Activated CD4-positive, alpha-beta memory T cell treated with anti-CD3 and anti-CD28 coated beads, Interleukin-2, amount 10 ng/mL, durations not matched to agents 7 days and 5 days (primary cell): Measurements from ENCODE around the gene MGAT1. TPM values are rescaled to one million over a fixed set of nuclear protein-coding genes. Genes with fewer than 3 reads are reported as not detected.
"Not testable (repeated sequence)": the region's sequence is repeated elsewhere in the genome, so short reads cannot be mapped to it uniquely, and the experiment has no call there.

Experiments used
- CTCF ChIA-PET: fragments of 350-600 bp; sonication (Branson Sonifier 250); formaldehyde crosslinking; loops from one replicate; lab custom pipeline; 2021; ENCODE audit warnings: antibody characterized with exemption, inconsistent platforms; lab: Charles Lee
- POLR2A ChIA-PET: fragments of 350-600 bp; sonication (Branson Sonifier 250); formaldehyde crosslinking; loops from one replicate; lab custom pipeline; 2021; ENCODE audit warnings: antibody characterized with exemption; lab: Charles Lee
- DNase-seq: peaks from one replicate; pipeline ENCODE4 v3.0.0-alpha.2; 2020
- H3K27ac Mint-ChIP-seq: one replicate; pipeline ENCODE4 v1.8.0; 2021; ENCODE audit warnings: mild to moderate bottlenecking, mixed read lengths
- H3K27me3 Mint-ChIP-seq: one replicate; pipeline ENCODE4 v1.8.0; 2021; ENCODE audit warnings: mixed read lengths
- H3K36me3 Mint-ChIP-seq: one replicate; pipeline ENCODE4 v1.8.0; 2021; ENCODE audit warnings: low read depth, mixed read lengths
- H3K4me1 Mint-ChIP-seq: one replicate; pipeline ENCODE4 v1.8.0; 2021; ENCODE audit warnings: mixed read lengths
- H3K4me3 Mint-ChIP-seq: one replicate; pipeline ENCODE4 v1.8.0; 2021; ENCODE audit warnings: mild to moderate bottlenecking, mixed read lengths
- H3K9me3 Mint-ChIP-seq: one replicate; pipeline ENCODE4 v1.8.0; 2021; ENCODE audit warnings: mixed read lengths
- total RNA-seq, 2 experiments: library from RNA; stranded (reverse); gene quantifications; one replicate each; pipeline ENCODE4 v1.2.3, GENCODE V29; 2021

MGAT1 gene
- total RNA-seq, 2 experiments from 2014 or later, result 184 to 185 TPM

DNA sequence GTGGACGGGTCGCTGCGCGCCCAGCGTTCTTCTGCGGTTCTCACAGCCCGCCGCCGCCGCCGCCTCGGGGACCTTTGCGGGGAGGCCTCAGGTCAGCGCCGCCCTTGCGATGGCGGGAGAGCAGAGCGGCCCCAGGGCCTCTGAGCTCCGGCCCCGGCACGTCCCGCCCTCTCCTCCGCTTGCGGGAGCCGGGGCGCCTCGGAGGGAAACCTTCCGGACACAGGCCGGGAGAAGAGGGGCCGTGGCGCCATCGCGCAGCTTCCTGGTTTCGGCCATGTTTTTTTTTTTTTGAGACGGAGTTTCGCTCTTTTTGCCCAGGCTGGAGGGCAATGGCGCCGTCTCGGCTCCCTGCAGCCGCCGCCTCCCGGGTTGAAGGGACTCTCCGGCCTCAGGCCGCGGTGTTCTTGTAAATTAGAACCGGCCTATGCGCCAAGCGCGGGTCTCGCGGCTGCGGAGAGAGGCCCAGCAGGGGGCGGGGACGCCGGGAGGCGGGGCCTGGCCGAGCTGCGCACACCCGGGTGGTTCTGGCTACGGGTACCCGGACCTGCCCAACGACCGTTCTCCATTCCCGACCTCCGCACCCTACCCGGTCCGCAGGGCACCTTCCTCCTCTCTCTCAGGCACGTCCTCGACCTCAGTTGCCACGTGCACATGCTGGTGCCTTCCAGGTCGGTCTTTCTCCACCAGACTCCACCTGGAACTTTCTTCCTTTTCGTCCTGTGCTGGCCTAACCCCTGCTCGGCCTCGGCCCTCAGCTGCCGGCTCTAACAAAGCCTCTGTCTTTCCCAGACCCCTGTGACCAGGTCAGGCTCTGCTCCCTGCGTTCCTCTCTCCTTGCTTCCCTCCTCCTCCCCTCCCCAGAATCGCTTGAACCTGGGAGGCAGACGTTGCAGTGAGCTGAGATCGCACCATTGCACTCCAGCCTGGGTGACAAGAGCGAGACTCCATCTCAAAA lies 28.8 kb upstream of the MGAT1 start:
- Mint-ChIP-seq H3K27me3 (no peaks in the 10 kb centered on the region), H3K4me1 (peaks cover 34% of the 10 kb centered on the region), H3K36me3 (peaks cover 52% of the 10 kb centered on the region), H3K27ac (peak overlapping the region; percentile 97), H3K4me3 (peak overlapping the region; percentile 96), H3K9me3 (no peaks in the 10 kb centered on the region)
- ChIA-PET POLR2A (interaction anchor here (0.6 to 6.5 kb wide), 23 partner anchors 8 to 973 kb away, joined by 3 to 404 read pairs (median 6); partner anchors contain the start of genes CNOT6, MGAT1, MRNIP and TRIM41), CTCF (interaction anchor here (0.8 to 3.7 kb wide), 16 partner anchors 9 to 353 kb away, joined by 3 to 31 read pairs (median 5); partner anchors contain the start of genes MGAT1 and ZFP62)
- DNase-seq, result peak; percentile 80

DNA sequence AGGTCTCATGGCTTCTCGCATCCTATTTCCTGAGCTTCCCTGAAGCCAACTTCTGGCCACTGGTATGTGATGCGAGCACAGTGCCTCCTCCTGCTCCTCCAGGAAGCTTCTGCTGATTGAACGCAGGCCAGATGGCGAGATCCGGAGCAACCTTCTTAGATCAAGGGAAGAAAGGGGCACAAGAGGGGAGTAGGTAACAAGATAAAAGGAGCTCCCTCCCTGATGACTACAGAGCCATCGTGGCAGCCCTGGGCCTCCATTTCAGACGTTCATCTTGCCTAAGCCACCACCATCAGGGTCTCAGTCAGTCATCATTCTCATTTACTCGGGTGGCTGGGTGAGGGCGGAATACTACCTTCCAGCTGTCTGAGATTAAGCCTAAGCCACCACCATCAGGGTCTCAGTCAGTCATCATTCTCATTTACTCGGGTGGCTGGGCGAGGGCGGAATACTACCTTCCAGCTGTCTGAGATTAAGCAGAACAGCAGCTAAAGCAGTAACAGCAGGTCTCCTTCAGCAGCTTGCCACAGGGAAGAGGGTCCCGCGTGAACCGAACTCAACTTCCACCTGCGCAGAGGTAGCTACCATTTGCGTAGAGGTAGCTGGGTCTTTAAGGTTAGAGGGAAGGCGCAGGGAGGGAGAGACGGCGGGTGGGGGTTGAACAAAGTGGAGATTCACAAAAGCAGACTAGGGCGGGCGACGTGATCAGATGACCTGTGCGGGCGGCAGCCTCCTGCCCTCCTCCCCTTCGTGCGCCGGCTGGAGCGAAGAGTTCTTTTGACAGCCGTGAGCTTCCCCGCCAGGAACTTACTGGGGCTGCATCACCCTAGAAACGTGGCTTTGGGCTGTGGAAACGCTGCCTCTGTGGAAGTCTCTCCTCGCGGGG lies 27.9 kb upstream of the MGAT1 start:
- Mint-ChIP-seq H3K36me3 (peaks cover 47% of the 10 kb centered on the region), H3K9me3 (no peaks in the 10 kb centered on the region), H3K27ac (peak overlapping the region; percentile 97), H3K4me3 (peak overlapping the region; percentile 96), H3K27me3 (no peaks in the 10 kb centered on the region), H3K4me1 (peaks cover 38% of the 10 kb centered on the region)
- CTCF ChIA-PET, result interaction anchor here (0.8 to 3.7 kb wide), 16 partner anchors 9 to 354 kb away, joined by 3 to 31 read pairs (median 5); partner anchors contain the start of genes MGAT1 and ZFP62
- DNase-seq, result peak; percentile 75
- POLR2A ChIA-PET, result interaction anchor here (0.7 to 6.5 kb wide), 23 partner anchors 9 to 431 kb away, joined by 3 to 404 read pairs (median 4); partner anchors contain the start of genes MGAT1, TRIM41, TRIM52 and ZFP62

DNA sequence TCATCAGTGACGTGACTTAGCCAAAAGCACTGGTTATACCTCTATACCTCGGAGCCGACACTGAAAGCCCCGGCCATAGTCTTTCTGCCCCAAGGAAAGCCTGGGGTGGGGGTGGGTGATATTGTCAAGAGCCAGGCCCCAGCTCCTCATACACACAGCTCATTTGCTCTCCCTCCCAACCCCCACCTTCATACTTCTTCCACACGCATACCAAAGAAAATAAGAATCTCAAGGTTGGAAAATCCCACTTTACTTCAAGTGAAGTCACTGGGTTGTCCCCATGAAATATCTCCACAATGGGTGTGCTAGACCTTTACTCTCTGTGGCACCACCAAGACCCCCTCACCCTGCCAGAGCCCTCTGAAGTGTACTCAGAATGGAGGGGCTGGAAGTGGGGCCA lies 27.1 kb upstream of the MGAT1 start:
- ChIA-PET CTCF (interaction anchor here (0.5 to 3.7 kb wide), 10 partner anchors 8 to 1139 kb away, joined by 3 to 31 read pairs (median 10); partner anchors contain the start of genes MGAT1 and ZFP62), POLR2A (interaction anchor here (0.7 to 6.5 kb wide), 11 partner anchors 8 to 432 kb away, joined by 3 to 404 read pairs (median 15); partner anchors contain the start of genes MGAT1, TRIM52 and ZFP62)
- H3K36me3 Mint-ChIP-seq, result peaks cover 41% of the 10 kb centered on the region
- DNase-seq, result no peak
- H3K27ac Mint-ChIP-seq, result peak overlapping the region; percentile 97
- H3K4me1 Mint-ChIP-seq, result peaks cover 44% of the 10 kb centered on the region
- peak overlapping the region; percentile 96 for H3K4me3 Mint-ChIP-seq
- H3K9me3 Mint-ChIP-seq, result no peaks in the 10 kb centered on the region
- H3K27me3 Mint-ChIP-seq, result no peaks in the 10 kb centered on the region

DNA sequence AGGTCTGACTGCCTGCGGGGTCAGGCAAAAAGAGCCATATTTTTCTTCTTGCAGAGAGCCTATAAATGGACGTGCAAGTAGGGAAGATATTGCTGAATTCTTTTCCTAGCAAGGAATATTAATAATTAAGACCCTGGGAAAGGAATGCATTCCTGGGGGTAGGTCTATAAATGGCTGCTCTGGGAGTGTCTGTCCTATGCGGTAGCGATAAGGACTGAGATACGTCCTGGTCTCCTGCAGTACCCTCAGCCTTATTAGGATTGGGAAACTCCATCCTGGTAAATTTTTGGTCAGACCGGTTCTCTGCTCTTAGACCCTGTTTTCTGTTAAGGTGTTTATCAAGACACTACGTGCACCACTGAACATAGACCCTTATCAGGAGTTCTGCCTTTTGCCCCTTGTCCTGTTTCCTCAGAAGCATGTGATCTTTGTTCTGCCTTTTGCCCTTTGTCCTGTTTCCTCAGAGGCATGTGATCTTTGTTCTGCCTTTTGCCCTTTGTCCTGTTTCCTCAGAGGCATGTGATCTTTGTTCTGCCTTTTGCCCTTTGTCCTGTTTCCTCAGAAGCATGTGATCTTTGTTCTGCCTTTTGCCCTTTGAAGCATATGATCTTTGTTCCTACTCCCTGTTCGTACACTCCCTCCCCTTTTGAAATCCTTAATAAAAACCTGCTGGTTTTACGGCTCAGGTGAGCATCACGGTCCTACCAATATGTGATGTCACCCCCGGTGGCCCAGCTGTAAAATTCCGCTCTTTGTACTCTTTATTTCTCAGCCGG lies 26.3 kb upstream of the MGAT1 start:
- not testable (repeated sequence) for H3K27ac Mint-ChIP-seq, H3K9me3 Mint-ChIP-seq, H3K27me3 Mint-ChIP-seq, DNase-seq
- Mint-ChIP-seq H3K4me3 (peak overlapping the region; percentile 16), H3K4me1 (peaks cover 42% of the 10 kb centered on the region), H3K36me3 (peaks cover 33% of the 10 kb centered on the region)
- CTCF ChIA-PET, result interaction anchor here (0.5 to 2.9 kb wide), 3 partner anchors 21 to 1138 kb away, joined by 3 to 13 read pairs (median 4); no protein-coding TSS in a partner anchor
- POLR2A ChIA-PET, result interaction anchor here (5.3 to 6.5 kb wide), 2 partner anchors 22 to 33 kb away, joined by 91 to 404 read pairs; partner anchors contain the start of genes MGAT1 and ZFP62

DNA sequence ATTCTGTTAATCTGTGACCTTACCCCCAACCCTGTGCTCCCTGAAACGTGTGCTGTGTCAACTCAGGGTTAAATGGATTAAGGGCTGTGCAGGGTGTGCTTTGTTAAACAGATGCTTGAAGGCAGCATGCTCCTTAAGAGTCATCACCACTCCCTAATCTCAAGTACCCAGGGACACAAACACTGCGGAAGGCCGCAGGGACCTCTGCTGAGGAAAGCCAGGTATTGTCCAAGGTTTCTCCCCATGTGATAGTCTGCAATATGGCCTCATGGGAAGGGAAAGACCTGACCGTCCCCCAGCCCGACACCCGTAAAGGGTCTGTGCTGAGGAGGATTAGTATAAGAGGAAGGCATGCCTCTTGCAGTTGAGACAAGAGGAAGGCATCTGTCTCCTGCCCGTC lies 24.8 kb upstream of the MGAT1 start:
- POLR2A ChIA-PET, result interaction anchor here (3.5 kb wide), 1 partner anchor 17 kb away, joined by 16 read pairs; no protein-coding TSS in a partner anchor
- not testable (repeated sequence) for H3K27ac Mint-ChIP-seq, H3K4me3 Mint-ChIP-seq

DNA sequence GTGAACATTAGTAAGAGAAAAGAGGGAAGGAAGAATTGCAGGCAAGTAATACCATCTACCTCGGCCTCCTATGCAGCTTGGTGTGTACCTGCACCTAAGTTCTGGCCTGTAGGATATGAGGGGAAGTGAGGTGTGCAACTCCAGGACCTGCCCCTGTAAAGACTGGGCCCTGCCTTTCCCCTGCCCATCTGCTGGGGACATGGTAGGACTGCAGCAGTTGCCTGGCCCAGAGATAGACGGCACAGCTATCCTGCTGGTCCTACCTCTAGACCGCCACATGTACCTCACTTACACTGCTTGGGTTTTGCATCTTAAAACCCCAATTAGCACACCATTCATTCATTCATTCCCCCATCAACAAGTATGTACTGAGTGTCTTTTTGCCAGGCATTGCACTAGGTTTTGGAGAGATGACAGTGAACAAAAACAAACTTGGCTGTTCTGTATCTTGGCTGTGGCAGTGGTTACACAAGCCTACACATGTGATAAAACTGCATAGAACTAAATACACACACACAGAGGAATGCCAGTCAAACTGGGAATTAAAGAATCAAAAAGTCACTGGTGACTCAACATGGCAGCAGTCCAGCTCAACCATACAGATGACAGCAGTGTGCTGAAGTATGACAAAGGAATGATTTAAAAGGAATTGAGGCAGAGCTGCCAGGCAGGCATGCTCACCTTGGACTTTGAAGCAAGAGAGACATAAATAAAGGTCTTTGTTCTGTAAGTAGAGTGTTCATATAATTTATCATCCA lies 23.3 kb upstream of the MGAT1 start:
- DNase-seq, result no peak

More for the DNA sequence above, 24.8 kb upstream of the MGAT1 start:
- Mint-ChIP-seq H3K4me1 (peaks cover 31% of the 10 kb centered on the region), H3K36me3 (peaks cover 29% of the 10 kb centered on the region)
- CTCF ChIA-PET, result interaction anchor here (0.9 to 1.3 kb wide), 2 partner anchors 15 to 43 kb away, joined by 4 read pairs; no protein-coding TSS in a partner anchor
- not testable (repeated sequence) for DNase-seq, H3K27me3 Mint-ChIP-seq, H3K9me3 Mint-ChIP-seq

DNA sequence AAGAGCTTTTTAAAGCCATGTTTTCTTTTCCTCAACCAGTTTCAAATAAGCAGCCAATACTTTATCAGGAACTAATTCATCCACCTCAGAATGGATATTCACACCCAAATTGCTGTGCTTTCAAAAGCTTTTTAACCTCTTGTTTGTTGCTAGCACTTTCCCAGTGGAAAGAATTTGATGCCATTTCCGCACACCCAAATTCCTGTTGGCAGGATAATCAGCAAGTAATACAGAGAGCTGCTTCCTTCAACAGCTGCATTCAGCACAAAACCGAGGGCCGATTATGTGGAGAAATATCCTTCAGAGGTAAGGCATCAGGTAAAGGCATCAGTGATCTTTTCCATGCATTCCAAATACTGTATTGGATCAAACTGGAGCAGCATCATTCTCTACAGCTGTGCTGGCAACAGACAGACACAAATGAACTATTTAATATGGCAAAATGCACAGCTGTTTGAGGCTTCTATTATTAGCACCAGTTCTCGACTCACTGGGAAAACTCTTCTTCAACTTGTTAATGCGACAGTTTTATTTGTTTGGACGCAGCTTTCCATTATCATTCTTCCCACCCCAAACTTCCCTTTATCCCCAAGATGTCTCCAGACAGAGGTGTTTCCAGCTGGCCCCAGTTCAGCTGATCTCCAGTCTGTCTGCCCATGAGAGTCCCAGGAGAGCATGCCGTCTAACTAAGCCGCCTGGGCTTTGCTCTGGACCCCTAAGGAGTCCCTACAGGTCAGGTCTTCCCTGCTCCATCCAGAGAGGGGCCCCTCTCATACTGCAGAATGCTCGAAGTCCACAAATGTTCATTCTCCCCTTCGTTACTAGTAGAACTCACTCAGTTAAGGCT lies 22.2 kb upstream of the MGAT1 start:
- DNase-seq, result no peak
- H3K27ac Mint-ChIP-seq, result no peak overlapping the region
- POLR2A ChIA-PET, result interaction anchor here (0.9 to 3.5 kb wide), 7 partner anchors 11 to 37 kb away, joined by 3 to 16 read pairs (median 5); partner anchors contain the start of genes MGAT1 and ZFP62
- no peaks in the 10 kb centered on the region for H3K9me3 Mint-ChIP-seq
- CTCF ChIA-PET, result interaction anchor here (1.8 kb wide), 1 partner anchor 17 kb away, joined by 3 read pairs; no protein-coding TSS in a partner anchor
- peaks cover 23% of the 10 kb centered on the region for H3K4me1 Mint-ChIP-seq
- no peaks in the 10 kb centered on the region for H3K27me3 Mint-ChIP-seq
- no peak overlapping the region for H3K4me3 Mint-ChIP-seq
- peaks cover 11% of the 10 kb centered on the region for H3K36me3 Mint-ChIP-seq

More for the DNA sequence above, 23.3 kb upstream of the MGAT1 start:
- ChIA-PET POLR2A (interaction anchor here (1.0 to 3.5 kb wide), 3 partner anchors 15 to 23 kb away, joined by 4 to 16 read pairs (median 16); partner anchors contain the start of gene MGAT1), CTCF (interaction anchor here (0.9 to 1.3 kb wide), 2 partner anchors 14 to 42 kb away, joined by 4 read pairs; no protein-coding TSS in a partner anchor)
- Mint-ChIP-seq H3K4me3 (no peak overlapping the region), H3K4me1 (peaks cover 31% of the 10 kb centered on the region), H3K27me3 (no peaks in the 10 kb centered on the region), H3K36me3 (peaks cover 22% of the 10 kb centered on the region), H3K9me3 (no peaks in the 10 kb centered on the region), H3K27ac (no peak overlapping the region)

DNA sequence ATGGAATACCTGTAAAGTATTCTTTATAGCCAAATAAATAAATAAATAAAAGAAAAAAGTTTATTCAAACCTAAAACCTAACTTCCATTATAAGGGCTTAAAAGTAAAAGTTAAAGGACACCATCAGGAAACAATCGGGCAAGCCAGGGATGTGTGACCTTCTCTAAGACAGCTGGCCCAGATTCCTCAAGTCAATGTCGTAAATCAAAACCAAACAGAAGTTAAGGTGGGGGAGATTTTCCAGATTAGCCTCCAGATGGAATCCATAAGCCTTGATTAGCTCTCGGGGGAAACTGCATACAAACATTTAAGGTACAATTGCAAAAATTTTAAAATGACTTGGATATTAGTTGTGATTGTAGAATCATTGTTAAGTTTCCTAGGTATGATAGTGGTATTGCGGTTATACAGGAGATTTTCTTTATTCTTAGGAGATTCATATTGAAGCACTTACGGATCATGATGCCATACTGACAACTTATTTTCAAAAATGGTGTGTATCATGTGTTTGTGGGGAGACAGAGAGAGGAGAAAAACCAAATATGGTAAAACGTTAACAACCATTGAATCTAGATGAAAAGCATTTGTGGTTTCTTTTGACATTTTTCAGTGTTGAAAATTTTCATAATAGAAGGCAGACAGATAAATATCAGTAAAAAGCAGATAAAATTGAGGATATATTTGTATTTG lies 21.5 kb upstream of the MGAT1 start:
- no peak overlapping the region for H3K27ac Mint-ChIP-seq
- H3K36me3 Mint-ChIP-seq, result peaks cover 3% of the 10 kb centered on the region
- H3K27me3 Mint-ChIP-seq, result no peaks in the 10 kb centered on the region
- POLR2A ChIA-PET, result interaction anchor here (0.9 to 3.5 kb wide), 8 partner anchors 11 to 37 kb away, joined by 3 to 16 read pairs (median 5); partner anchors contain the start of genes MGAT1 and ZFP62
- H3K4me3 Mint-ChIP-seq, result no peak overlapping the region
- H3K9me3 Mint-ChIP-seq, result no peaks in the 10 kb centered on the region
- DNase-seq, result no peak
- peaks cover 17% of the 10 kb centered on the region for H3K4me1 Mint-ChIP-seq
- CTCF ChIA-PET, result interaction anchor here (1.8 kb wide), 1 partner anchor 16 kb away, joined by 3 read pairs; no protein-coding TSS in a partner anchor

DNA sequence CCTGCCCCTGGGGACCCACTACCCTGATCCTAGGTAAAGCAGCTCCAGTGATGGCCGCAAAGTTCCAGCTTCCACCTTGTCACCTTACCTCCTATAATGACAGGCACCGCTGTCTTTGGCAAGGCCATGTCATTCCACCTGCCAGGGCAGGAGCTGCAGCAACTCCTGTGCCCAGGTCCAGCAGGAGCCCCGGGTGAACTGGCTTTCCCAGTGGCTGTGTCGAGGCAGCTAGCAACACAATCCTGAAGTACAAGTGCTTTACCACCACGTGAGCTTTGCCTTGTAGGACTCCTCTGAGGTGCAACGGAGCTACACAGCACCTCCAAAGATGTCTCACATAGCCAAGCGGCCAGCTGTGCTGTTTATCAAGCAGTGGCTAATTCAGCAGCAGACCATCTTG lies 20.7 kb upstream of the MGAT1 start:
- H3K9me3 Mint-ChIP-seq, result no peaks in the 10 kb centered on the region
- H3K4me1 Mint-ChIP-seq, result peaks cover 17% of the 10 kb centered on the region
- H3K4me3 Mint-ChIP-seq, result no peak overlapping the region
- no peak overlapping the region for H3K27ac Mint-ChIP-seq
- H3K36me3 Mint-ChIP-seq, result no peaks in the 10 kb centered on the region
- POLR2A ChIA-PET, result interaction anchor here (1.2 to 2.6 kb wide), 3 partner anchors 13 to 20 kb away, joined by 5 to 16 read pairs (median 6); partner anchors contain the start of gene MGAT1
- peaks cover 5% of the 10 kb centered on the region for H3K27me3 Mint-ChIP-seq
- DNase-seq, result no peak
- CTCF ChIA-PET, result interaction anchor here (1.8 kb wide), 1 partner anchor 15 kb away, joined by 3 read pairs; no protein-coding TSS in a partner anchor
